EH (cell line): ENCODE data around the gene NPHP4.

ENCODE experiments used
- DNase-seq: peaks from one replicate; pipeline ENCODE4 v3.0.0-alpha.2; 2015; ENCODE audit warnings: low read depth

The NPHP4 gene

GRCh38 chr1:6003568-6004411 lies 11.6 kb upstream of the NPHP4 start:
- no peak for DNase-seq

- no peak for DNase-seq
These were observed 10.7 kb upstream of the NPHP4 start for GRCh38 chr1:6002714-6003501.

DNA sequence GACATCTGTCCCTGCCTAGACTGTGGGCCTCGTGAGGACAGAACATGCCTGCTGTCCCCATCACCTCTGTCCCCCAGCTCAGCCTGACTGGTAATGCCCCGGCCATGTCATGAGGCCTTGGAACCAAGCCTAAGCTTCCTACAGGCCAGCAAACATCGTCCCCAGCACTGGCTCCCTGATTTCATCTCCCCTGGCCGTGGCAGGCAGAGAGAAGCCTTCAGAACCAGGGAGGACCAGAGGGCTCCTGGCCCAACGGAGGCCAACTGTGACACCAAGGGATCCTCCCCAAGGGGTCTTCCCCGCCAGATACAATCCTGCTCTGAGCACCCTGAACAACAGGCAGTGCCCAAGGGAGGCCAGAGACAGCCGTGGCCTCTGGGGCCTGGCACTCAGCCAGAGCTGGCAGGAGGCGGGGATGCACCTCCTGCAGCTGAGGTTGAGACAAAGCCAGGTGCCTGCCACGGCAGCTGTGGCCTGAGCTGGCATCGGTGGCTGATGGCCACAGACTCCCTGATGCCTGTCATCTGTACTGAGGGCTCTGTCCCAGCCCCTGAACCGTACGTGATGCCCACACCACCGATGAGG lies 9.9 kb upstream of the NPHP4 start:
- DNase-seq = no peak

DNA sequence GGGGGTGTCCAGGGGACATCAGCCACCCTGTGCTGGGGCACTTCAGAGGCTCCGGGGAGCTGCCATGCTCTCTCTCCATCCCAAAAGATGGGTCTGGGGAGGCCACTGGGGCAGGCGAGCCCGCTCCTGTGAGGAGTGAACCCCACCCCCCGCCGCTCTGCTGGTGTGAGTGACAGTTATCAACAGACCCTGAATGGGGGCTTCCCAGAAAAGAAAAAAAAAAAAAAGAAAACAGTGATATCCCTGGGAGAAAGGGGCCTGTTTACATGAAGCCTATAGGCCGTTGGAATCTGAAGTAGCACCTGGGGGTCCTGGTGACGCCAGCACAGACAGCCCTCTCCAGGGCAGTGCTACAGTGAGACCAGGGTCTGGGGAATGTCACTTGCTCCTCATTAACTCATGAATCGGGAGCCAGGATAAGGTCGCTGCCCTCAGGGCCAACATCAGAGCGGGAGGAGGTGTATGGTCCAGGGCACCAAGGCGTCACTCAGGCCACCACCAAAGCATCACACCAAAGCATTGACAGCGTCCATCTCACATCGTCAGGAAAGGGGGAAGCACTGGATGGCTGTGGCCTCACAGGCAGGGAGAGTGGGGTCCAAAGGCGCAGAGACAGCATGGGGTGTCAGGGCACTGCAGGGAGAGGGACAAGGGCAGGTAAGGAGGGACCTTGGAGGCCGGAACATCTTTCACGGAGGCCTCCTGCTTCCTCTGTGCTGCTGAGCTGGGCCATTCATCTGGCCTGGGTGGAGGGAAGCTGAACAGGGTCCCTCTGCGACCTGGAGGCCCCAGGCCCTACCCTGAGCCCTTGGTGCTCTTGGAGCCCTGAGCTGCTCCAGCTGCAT lies 8.4 kb upstream of the NPHP4 start:
- DNase-seq = no peak

GRCh38 chr1:5999711-6000443 lies 7.7 kb upstream of the NPHP4 start:
- DNase-seq = no peak

- DNase-seq = no peak
These were observed 6.7 kb upstream of the NPHP4 start for GRCh38 chr1:5998906-5999301.

DNA sequence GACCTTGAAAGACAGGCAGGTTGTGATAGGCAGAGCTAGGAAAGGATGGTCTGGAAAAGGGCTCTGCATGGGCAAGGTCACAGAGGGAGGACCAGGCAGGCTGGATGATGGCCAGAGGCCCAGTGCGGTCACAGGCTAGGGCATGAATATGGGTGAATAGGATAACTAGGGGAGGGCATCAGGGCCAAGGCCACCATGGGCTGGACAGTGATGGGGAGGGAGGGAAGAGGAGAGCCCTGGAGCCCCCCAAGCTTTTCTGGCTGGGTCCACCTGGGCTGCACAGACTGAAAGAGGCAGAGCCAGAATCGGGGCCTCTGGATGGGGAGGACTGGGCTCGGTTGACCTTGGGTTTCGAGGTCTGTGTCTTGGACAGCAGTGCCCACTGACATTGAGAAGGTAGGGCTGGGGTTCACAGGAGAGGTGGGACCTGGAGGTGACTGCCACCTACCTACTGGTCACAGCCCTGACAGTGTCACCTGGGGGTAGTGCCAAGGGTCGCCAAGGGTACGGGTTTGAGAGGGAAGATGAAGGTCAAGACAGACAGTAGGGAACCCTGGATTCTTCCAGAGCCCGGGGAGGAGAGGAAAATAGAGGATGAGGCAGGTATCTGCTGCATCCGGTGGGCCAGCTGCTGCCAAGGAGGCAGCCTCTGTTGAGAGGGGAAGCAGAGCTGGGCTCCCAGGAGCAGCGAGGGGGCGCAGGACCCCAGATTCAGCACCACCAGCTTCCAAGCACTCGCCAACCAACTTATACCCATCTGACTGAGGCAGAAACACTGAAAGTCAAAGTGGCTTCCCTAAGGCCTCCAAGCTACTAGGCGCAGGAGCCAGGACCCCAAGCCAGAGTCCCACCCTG lies 6.1 kb upstream of the NPHP4 start:
- no peak for DNase-seq

- no peak for DNase-seq
These were observed 5.1 kb upstream of the NPHP4 start for GRCh38 chr1:5997316-5997715.

DNA sequence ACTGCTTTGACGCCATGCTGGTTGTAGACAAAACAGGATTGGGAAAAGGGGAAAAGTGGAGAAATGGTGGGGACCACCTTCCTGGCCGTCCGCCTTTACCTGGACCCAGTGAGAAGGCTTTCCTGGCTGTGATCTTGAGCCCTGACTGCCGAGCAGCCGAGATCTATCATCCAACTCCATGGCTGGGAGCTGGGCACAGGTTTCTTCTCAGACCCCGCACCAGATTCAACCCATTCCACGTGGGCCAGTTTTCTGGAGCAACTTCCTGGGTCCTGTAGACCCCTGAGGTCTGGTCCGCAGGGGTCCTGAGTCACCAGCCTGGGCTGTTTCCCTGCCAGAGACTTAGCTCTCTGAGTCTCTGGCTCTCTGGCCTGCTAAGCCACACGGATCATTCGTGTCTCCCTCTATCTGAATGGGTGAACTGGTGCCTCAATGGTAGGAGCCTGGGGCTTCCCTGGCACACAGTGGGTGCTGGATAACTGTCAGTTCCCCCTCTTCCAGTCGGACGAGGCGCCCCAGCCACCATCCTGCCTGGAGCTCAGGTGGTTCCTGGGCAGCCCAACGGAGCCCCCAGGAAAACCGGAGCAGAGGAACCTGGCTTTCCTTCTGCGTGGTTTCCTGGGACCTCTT lies 4.5 kb upstream of the NPHP4 start:
- no peak for DNase-seq

DNA sequence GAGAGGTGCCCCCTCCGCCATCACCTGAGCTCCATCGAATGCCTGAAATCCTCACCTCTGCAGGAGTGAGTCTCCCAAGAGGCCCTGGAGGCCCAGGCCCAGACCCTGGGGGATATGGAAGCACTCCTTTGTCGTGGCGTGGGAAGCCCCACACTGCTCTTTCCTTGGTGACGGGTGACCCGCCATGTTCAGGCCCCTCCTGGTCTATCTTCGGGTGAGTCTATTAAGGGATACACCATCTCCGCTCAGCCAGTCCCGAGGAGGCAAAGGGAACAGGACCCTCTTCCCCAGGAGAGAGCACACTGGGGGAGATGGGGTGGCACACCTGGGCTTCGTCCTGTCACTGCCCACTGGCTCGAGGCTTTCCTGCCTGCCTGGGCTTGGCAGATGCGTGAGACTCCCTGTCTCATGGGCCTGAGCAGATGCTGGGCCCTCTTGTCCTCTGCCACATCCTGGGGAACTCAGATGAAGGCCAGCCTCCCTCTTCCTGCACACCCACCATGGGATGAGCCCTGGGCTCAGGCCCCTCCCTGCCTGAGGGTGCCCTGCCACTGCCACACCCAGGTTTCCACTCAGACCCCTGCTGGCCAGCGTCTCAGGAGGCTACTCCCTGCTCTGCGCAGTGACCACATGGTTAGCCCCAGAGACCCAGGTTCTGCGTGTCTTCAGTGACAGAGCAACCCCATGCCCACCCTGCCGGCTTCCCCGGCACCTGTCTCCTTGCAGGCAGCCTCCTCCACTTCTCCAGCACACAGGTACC lies 3.8 kb upstream of the NPHP4 start:
- no peak for DNase-seq

DNA sequence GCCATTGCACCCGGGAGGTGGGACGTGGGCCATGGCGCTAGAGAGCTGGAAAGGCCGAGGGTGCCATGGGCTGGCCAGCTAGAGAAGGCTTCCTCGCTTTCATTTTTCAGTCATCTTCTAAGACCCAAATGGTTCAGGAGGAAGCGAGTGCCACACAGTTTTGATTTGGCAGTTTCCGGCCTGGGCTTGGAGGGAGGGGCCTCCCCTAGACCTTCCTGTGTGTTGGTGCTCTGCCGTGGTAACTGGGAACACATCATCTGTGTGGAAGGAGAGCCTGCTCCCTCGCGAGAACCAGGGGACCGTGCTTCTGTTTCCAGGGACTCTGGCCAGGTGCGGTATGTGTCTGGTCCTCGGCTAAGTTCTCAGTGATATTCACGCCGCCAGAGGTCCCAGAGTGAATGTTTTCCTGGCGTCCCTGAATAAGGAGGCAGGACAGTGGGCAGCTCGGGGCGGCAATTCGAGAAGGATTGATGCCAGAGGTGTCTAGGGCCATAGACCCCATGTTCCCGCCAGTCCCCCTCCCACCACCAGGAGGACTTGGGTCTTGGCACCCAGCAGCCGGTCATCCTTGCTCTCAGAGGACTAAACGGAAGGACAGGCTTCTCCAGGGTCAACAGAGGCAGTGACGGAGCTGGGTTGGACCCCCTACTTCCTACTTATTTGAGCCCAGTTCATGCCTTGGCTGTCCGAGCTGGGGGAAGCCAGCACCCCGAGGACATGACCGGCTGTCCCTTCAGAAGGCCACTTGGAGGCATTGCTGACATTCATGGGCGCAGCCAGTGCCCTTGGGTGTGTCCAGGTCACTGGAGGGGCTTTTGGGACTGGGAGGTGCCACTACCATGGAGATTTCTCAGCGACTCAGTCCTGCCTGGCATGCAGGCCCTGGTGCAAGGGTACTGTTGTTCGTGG lies 2.7 kb upstream of the NPHP4 start:
- DNase-seq = no peak

DNA sequence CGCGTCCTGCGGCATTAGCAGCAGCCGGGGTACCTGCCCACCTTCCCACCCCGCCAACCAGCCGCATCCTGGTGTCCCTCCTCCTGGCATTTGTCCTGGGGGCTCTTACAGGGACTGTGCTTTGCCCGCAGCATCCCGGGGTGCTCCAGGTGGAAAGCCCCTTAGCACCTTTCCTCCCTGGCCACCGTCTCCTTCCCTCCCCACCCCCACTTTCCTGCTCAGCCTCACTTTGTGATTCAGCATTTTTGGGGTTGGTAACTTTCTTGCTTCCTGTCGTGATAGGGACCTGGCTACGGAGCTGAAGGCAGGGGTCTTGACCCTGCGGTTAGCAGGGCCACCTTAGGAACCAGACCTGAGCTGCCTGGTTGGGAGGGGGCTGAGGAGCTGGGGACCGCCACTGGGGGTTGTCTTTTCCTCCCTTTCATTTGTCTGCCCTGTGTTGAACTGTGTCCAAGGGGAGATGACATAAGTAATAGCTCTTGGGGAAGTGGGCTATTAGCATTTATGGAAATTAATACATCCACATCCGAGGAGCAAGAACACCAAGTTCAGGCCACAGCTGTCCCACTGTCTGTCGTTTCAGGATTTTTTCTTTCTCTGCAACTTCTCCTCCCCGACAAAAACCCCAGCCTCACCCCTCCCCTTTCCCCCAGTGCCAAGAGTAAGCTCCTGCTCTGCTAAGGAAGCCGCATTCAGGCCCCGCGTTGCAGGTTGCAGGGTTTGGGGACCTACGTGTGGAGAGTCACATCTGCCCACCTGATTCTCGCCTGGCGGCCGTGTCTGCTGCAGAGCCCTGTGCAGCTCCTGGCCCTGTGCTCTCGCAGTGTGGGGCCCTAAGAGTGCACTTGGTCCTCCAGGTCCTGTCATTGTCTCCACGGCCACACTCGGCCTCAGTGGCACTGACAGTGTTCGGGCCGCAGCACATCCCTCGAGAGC lies 1.6 kb upstream of the NPHP4 start:
- no peak for DNase-seq

GRCh38 chr1:5992814-5993555 lies 760 bp upstream of the NPHP4 start:
- DNase-seq = no peak

DNA sequence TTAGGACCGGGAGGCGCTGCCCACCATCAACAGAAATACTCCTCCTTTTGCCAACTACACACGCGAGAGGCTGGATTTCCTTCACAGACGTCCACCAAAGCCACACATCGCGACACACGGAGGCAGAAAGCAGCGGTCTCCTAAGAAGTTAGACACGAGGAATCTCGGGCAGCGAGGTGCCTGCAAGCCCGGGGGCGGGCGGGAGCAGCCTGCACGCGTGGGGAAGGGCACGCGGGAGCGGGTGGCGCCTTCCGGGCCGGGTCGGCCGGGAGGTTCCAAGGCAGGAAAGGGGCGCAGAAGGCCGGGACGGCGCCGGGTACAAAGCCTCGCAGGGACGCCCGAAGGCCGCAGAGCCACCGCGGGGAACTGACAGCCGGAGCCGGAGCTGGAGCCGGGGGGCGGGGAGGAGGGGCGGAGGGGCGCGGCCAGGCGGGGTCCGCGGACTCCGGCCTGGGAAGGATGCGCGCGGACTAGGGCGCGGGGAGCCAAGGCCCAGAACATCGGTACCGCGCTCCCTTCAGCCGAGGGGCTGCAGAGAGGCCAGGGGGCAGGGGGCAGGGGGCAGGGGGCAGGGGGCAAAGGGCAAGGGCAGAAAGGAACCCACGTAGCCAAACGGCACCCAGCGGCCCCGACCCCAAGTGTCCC lies 722 bp downstream of the NPHP4 start:
- peak; percentile 36 for DNase-seq

DNA sequence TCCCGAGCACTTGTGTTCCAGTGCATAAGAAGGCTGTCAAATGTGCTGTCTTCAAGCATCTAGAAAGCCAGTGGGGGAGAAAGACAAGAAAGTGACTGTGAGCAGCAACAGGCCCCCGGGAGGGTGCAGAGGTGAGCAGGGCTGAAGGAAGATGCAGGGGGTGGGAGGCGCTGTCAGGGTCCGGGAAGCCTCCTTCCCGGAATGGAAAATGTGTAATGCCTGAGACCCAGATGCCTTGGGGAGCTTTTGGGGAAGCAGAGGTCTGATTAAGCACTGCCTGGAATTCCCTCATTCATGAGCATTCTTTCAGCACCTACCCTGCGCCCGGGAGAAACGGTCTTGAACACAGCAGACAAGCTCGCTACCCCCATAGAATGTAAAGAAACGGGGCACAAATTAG lies 1.3 kb downstream of the NPHP4 start:
- no peak for DNase-seq
